Left hindlimb (tissue), 1 donor: ENCODE measurements around the gene C16orf90.
A peak's percentile ranks its signal among the peaks of the same experiment; 100 is the strongest.

Experiments
- DNase-seq: peaks from one replicate; pipeline ENCODE4 v3.0.0-alpha.2; 2018

Gene C16orf90

GRCh38 chr16:3495176-3495575 lies at the start of gene C16orf90:
Gene C16orf90 (minus strand): TSS chr16:3495489. CDS start chr16:3495421, 68 bp downstream.
- no peak for DNase-seq

- no peak for DNase-seq
Observed at GRCh38 chr16:3542601-3543373, 47.5 kb upstream of the C16orf90 start.

GRCh38 chr16:3541527-3542155 lies 46.4 kb upstream of the C16orf90 start:
- DNase-seq: no peak

GRCh38 chr16:3538222-3538621 lies 42.9 kb upstream of the C16orf90 start:
- no peak for DNase-seq

- DNase-seq: no peak
Observed at GRCh38 chr16:3536851-3537250, 41.6 kb upstream of the C16orf90 start.

GRCh38 chr16:3536271-3536731 lies 41.0 kb upstream of the C16orf90 start:
- peak; percentile 68 for DNase-seq

- no peak for DNase-seq
Observed at GRCh38 chr16:3534126-3534525, 38.8 kb upstream of the C16orf90 start.

- no peak for DNase-seq
Observed at GRCh38 chr16:3532741-3533140, 37.5 kb upstream of the C16orf90 start.

GRCh38 chr16:3530371-3530914 lies 35.2 kb upstream of the C16orf90 start:
- DNase-seq: no peak

- DNase-seq: no peak
Observed at GRCh38 chr16:3529175-3529574, 33.9 kb upstream of the C16orf90 start.

- DNase-seq: no peak
Observed at GRCh38 chr16:3528406-3528805, 33.1 kb upstream of the C16orf90 start.

- DNase-seq: peak; percentile 68
Observed at GRCh38 chr16:3527216-3527829, 32.0 kb upstream of the C16orf90 start.

GRCh38 chr16:3525951-3526350 lies 30.7 kb upstream of the C16orf90 start:
- DNase-seq: no peak

GRCh38 chr16:3523281-3523680 lies 28.0 kb upstream of the C16orf90 start:
- no peak for DNase-seq

- peak; percentile 76 for DNase-seq
Observed at GRCh38 chr16:3520841-3521240, 25.6 kb upstream of the C16orf90 start.

GRCh38 chr16:3520413-3520812 lies 25.1 kb upstream of the C16orf90 start:
- peak; percentile 51 for DNase-seq

GRCh38 chr16:3519581-3519980 lies 24.3 kb upstream of the C16orf90 start:
- DNase-seq: no peak

- DNase-seq: no peak
Observed at GRCh38 chr16:3518986-3519348, 23.7 kb upstream of the C16orf90 start.

- no peak for DNase-seq
Observed at GRCh38 chr16:3518292-3518985, 23.1 kb upstream of the C16orf90 start.

- no peak for DNase-seq
Observed at GRCh38 chr16:3515897-3516296, 20.6 kb upstream of the C16orf90 start.

GRCh38 chr16:3514621-3515020 lies 19.3 kb upstream of the C16orf90 start:
- no peak for DNase-seq

- no peak for DNase-seq
Observed at GRCh38 chr16:3513892-3514583, 18.7 kb upstream of the C16orf90 start.
